ENCODE results near the gene DEFB124. TPM values are rescaled to one million over a fixed set of nuclear protein-coding genes. Genes with fewer than 3 reads are reported as not detected.
"Not testable (repeated sequence)": the region's sequence is repeated elsewhere in the genome, so short reads cannot be mapped to it uniquely, and the experiment has no call there.

The DEFB124 gene
- total and polyA plus RNA-seq, 7 experiments from 2014 or later, result not detected

GRCh38 chr20:31427576-31427975 is 47.4 kb downstream of the DEFB124 start:
- H3K4me3 Mint-ChIP-seq; H3K4me1 Mint-ChIP-seq; H3K4me1 ChIP-seq (ENCODE audit: control insufficient read depth in 2 of 2, insufficient read depth in 2 of 2, low read length in 2 of 2); H3K36me3 Mint-ChIP-seq; intact Hi-C loops (cut with micrococcal nuclease); H3K27me3 ChIP-seq (ENCODE audit: control insufficient read depth in 2 of 2, insufficient read depth in 2 of 2, low read length in 2 of 2); H3K9me3 ChIP-seq (ENCODE audit: control insufficient read depth in 2 of 3, low read length in 3 of 3); H3K27ac Mint-ChIP-seq; H3K27ac ChIP-seq (ENCODE audit: low read depth, low read length); H3K4me3 ChIP-seq (ENCODE audit: low read length); CTCF ChIA-PET; ATAC-seq; POLR2A ChIA-PET; H3K36me3 ChIP-seq (ENCODE audit: control insufficient read depth in 2 of 3, insufficient read depth in 3 of 3, low read length in 3 of 3); DNase-seq: not testable (repeated sequence)
- Mint-ChIP-seq H3K27me3 (peaks cover 0 to 38% (median 16%) of the 10 kb centered on the region in 5 donors), H3K9me3 (peaks cover 0 to 13% (median 6%) of the 10 kb centered on the region in 11 donors)

GRCh38 chr20:31426891-31427551 is 47.9 kb downstream of the DEFB124 start:
- H3K4me1 Mint-ChIP-seq; CTCF ChIA-PET; H3K27me3 ChIP-seq (ENCODE audit: control insufficient read depth in 2 of 2, insufficient read depth in 2 of 2, low read length in 2 of 2); H3K4me1 ChIP-seq (ENCODE audit: control insufficient read depth in 2 of 2, insufficient read depth in 2 of 2, low read length in 2 of 2); H3K4me3 Mint-ChIP-seq; DNase-seq; H3K4me3 ChIP-seq (ENCODE audit: low read length); H3K27ac ChIP-seq (ENCODE audit: low read depth, low read length); POLR2A ChIA-PET; H3K9me3 ChIP-seq (ENCODE audit: control insufficient read depth in 2 of 3, low read length in 3 of 3); H3K27ac Mint-ChIP-seq; H3K36me3 ChIP-seq (ENCODE audit: control insufficient read depth in 2 of 3, insufficient read depth in 3 of 3, low read length in 3 of 3); ATAC-seq; H3K36me3 Mint-ChIP-seq; intact Hi-C loops (cut with micrococcal nuclease): not testable (repeated sequence)
- Mint-ChIP-seq H3K27me3 (peaks cover 0 to 32% (median 11%) of the 10 kb centered on the region in 5 donors), H3K9me3 (peaks cover 0 to 13% (median 6%) of the 10 kb centered on the region in 11 donors)

- no peak overlapping the region for H3K27ac ChIP-seq (ENCODE audit: low read depth, low read length)
- Mint-ChIP-seq H3K4me3 (no peak overlapping the region), H3K4me1 (no peaks in the 10 kb centered on the region), H3K9me3 (peaks cover 0 to 13% (median 6%) of the 10 kb centered on the region in 11 donors), H3K27ac (no peak overlapping the region), H3K36me3 (no peaks in the 10 kb centered on the region), H3K27me3 (peaks cover 0 to 24% (median 9%) of the 10 kb centered on the region in 5 donors)
- H3K4me3 ChIP-seq (ENCODE audit: low read length), result no peak overlapping the region
- H3K27me3 ChIP-seq (ENCODE audit: control insufficient read depth in 2 of 2, insufficient read depth in 2 of 2, low read length in 2 of 2), result no peaks in the 10 kb centered on the region
- no peaks in the 10 kb centered on the region for H3K4me1 ChIP-seq (ENCODE audit: control insufficient read depth in 2 of 2, insufficient read depth in 2 of 2, low read length in 2 of 2)
- ATAC-seq (no peak), DNase-seq (no peak)
- CTCF ChIA-PET, result no interaction called here
- POLR2A ChIA-PET, result no interaction called here
- H3K36me3 ChIP-seq (ENCODE audit: control insufficient read depth in 2 of 3, insufficient read depth in 3 of 3, low read length in 3 of 3), result no peaks in the 10 kb centered on the region
- no peaks in the 10 kb centered on the region for H3K9me3 ChIP-seq (ENCODE audit: control insufficient read depth in 2 of 3, low read length in 3 of 3)
- intact Hi-C loops (cut with micrococcal nuclease), result no loop called here
Observed at GRCh38 chr20:31425797-31426196, 49.1 kb downstream of the DEFB124 start.

- CTCF ChIA-PET, result no interaction called here
- H3K27me3 ChIP-seq (ENCODE audit: control insufficient read depth in 2 of 2, insufficient read depth in 2 of 2, low read length in 2 of 2), result no peaks in the 10 kb centered on the region
- DNase-seq (no peak), ATAC-seq (no peak)
- POLR2A ChIA-PET, result no interaction called here
- Mint-ChIP-seq H3K9me3 (peaks cover 0 to 14% (median 0%) of the 10 kb centered on the region in 11 donors), H3K27ac (no peak overlapping the region), H3K36me3 (no peaks in the 10 kb centered on the region), H3K4me1 (no peaks in the 10 kb centered on the region), H3K4me3 (no peak overlapping the region), H3K27me3 (peaks cover 0 to 47% (median 24%) of the 10 kb centered on the region in 5 donors)
- intact Hi-C loops (cut with micrococcal nuclease), result no loop called here
- H3K4me3 ChIP-seq (ENCODE audit: low read length), result no peak overlapping the region
- no peaks in the 10 kb centered on the region for H3K36me3 ChIP-seq (ENCODE audit: control insufficient read depth in 2 of 3, insufficient read depth in 3 of 3, low read length in 3 of 3)
- H3K4me1 ChIP-seq (ENCODE audit: control insufficient read depth in 2 of 2, insufficient read depth in 2 of 2, low read length in 2 of 2), result no peaks in the 10 kb centered on the region
- no peak overlapping the region for H3K27ac ChIP-seq (ENCODE audit: low read depth, low read length)
- no peaks in the 10 kb centered on the region for H3K9me3 ChIP-seq (ENCODE audit: control insufficient read depth in 2 of 3, low read length in 3 of 3)
Observed at GRCh38 chr20:31418307-31418706, 56.6 kb downstream of the DEFB124 start.

GRCh38 chr20:31415653-31416052 is 59.3 kb downstream of the DEFB124 start:
- Mint-ChIP-seq H3K9me3 (peaks cover 0 to 14% (median 0%) of the 10 kb centered on the region in 11 donors), H3K27me3 (peaks cover 0 to 48% (median 28%) of the 10 kb centered on the region in 5 donors), H3K27ac (no peak overlapping the region), H3K36me3 (no peaks in the 10 kb centered on the region), H3K4me3 (no peak overlapping the region), H3K4me1 (no peaks in the 10 kb centered on the region)
- no peak for DNase-seq
- Histone ChIP-seq H3K4me1 (ENCODE audit: control insufficient read depth in 2 of 2, insufficient read depth in 2 of 2, low read length in 2 of 2) (no peaks in the 10 kb centered on the region), H3K27me3 (ENCODE audit: control insufficient read depth in 2 of 2, insufficient read depth in 2 of 2, low read length in 2 of 2) (no peaks in the 10 kb centered on the region), H3K4me3 (ENCODE audit: low read length) (no peak overlapping the region), H3K27ac (ENCODE audit: low read depth, low read length) (no peak overlapping the region), H3K36me3 (ENCODE audit: control insufficient read depth in 2 of 3, insufficient read depth in 3 of 3, low read length in 3 of 3) (no peaks in the 10 kb centered on the region), H3K9me3 (ENCODE audit: control insufficient read depth in 2 of 3, low read length in 3 of 3) (no peaks in the 10 kb centered on the region)
- ATAC-seq, result no peak
- intact Hi-C loops (cut with micrococcal nuclease), result no loop called here
- CTCF ChIA-PET, result no interaction called here
- POLR2A ChIA-PET, result no interaction called here

Other genes starting within 250 kb of the DEFB124 start
- gene DEFB115, start 217.5 kb downstream of the DEFB124 start, total RNA-seq, result not detected
- not detected for gene DEFB115, start 217.5 kb downstream of the DEFB124 start, polyA plus RNA-seq
- not detected for gene DEFB116, start 166.5 kb downstream of the DEFB124 start, total RNA-seq
- not detected for gene DEFB116, start 166.5 kb downstream of the DEFB124 start, polyA plus RNA-seq
- gene DEFB118, start 106.5 kb downstream of the DEFB124 start, total RNA-seq, result not detected
- gene DEFB118, start 106.5 kb downstream of the DEFB124 start, polyA plus RNA-seq, result not detected
- gene DEFB119, start 84.5 kb downstream of the DEFB124 start, total RNA-seq, result not detected
- not detected for gene DEFB119, start 84.5 kb downstream of the DEFB124 start, polyA plus RNA-seq
- not detected for gene DEFB121, start 68.9 kb downstream of the DEFB124 start, total RNA-seq
- not detected for gene DEFB121, start 68.9 kb downstream of the DEFB124 start, polyA plus RNA-seq
- gene DEFB123, start 34.5 kb downstream of the DEFB124 start, total RNA-seq, result not detected
- not detected for gene DEFB123, start 34.5 kb downstream of the DEFB124 start, polyA plus RNA-seq
- gene REM1, start 161 bp upstream of the DEFB124 start, total RNA-seq, result not detected
- not detected for gene REM1, start 161 bp upstream of the DEFB124 start, polyA plus RNA-seq
- 100 to 1,000 TPM; 102 to 197 (median 133) TPM for gene HM13, start 39.3 kb upstream of the DEFB124 start, total RNA-seq
- 100 to 1,000 TPM; 109 to 140 TPM for gene HM13, start 39.3 kb upstream of the DEFB124 start, polyA plus RNA-seq
- gene ID1, start 130.2 kb upstream of the DEFB124 start, total RNA-seq, result 10 to 100 TPM in 1 of 5 experiments, 1 to 10 TPM in 1, under 1 TPM in 3; 0.41 to 16.9 (median 0.62) TPM
- gene ID1, start 130.2 kb upstream of the DEFB124 start, polyA plus RNA-seq, result not detected
- gene COX4I2, start 162.8 kb upstream of the DEFB124 start, total RNA-seq, result not detected
- gene COX4I2, start 162.8 kb upstream of the DEFB124 start, polyA plus RNA-seq, result not detected
- 100 to 1,000 TPM in 1 of 5 experiments, 10 to 100 TPM in 4; 15.0 to 111 (median 19.4) TPM for gene BCL2L1, start 247.7 kb upstream of the DEFB124 start, total RNA-seq
- 10 to 100 TPM; 11.5 to 12.7 TPM for gene BCL2L1, start 247.7 kb upstream of the DEFB124 start, polyA plus RNA-seq

All from naive thymus-derived CD4-positive, alpha-beta T cell (primary cell).